ENCODE results near the gene GUK1.
"Not testable (repeated sequence)": the region's sequence is repeated elsewhere in the genome, so short reads cannot be mapped to it uniquely, and the experiment has no call there.

Gene GUK1

DNA sequence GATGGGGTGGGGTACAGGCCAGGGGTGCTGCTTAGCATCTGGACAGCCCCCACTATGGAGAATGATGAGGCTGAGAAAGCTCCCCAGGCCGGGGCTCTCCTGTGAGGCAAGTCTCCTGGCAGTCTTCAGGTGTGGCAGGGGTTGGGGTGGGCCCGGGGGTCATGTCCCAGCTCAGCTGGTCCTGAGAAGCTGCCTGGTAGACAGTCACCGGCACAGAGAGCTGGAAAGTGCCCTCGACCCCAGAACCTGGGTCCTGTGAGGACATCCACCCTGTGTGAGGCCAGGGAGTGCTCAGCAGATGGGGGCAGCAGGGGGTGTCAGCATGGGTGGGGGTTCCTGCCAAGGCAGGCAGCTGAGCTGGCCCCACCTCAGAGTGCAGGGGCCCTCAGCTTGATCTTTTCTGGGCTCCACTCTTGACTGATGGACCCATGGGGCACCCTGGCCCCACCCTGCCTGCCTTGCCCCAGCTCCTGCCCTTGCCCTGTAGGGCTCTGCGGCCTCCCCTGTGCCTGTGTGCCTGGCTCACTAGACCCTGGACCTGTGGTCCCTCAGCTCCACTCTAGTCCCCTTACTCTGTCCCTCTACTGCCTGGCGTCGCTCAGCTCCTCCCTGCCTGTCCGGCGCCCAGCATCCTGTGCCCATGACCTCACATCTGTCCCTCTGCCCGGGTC, 31.3 kb downstream of the GUK1 start:
- Histone ChIP-seq H3K9ac (peak overlapping the region in 4 of 11 experiments; percentile 4 to 57 (median 41); a peak in 5 of 22 replicates), H3K27me3 (no peaks in the 10 kb centered on the region), H4K20me1 (peaks cover 0 to 97% (median 50%) of the 10 kb centered on the region in 11 experiments; a peak in 15 of 22 replicates), H3K4me2 (no peak overlapping the region), H3K9me3 (replicated peaks in 1 of 11) (peaks cover 0 to 6% (median 0%) of the 10 kb centered on the region in 11 experiments; a peak in 2 of 22 replicates), H3K36me3 (peaks cover 0 to 25% (median 11%) of the 10 kb centered on the region in 11 experiments; a peak in 11 of 22 replicates), H3K27ac (peak overlapping the region in 1 of 11 experiments; percentile 29; a peak in 1 of 22 replicates), H3K4me1 (peaks cover 43 to 61% (median 55%) of the 10 kb centered on the region in 10 experiments), H3K4me3 (no peak overlapping the region)
- no peak for TF ChIP-seq Cebpa-rat (IDR thresholded peaks at IDR 0.05)

GRCh38 chr1:228172591-228173527, 32.8 kb downstream of the GUK1 start:
- H3K4me3 ChIP-seq = no peak overlapping the region
- peaks cover 0 to 6% (median 0%) of the 10 kb centered on the region in 11 experiments; a peak in 2 of 22 replicates for H3K9me3 ChIP-seq (replicated peaks in 1 of 11)
- peaks cover 0 to 97% (median 60%) of the 10 kb centered on the region in 11 experiments; a peak in 15 of 22 replicates for H4K20me1 ChIP-seq
- H3K27me3 ChIP-seq = no peaks in the 10 kb centered on the region
- peaks cover 48 to 68% (median 58%) of the 10 kb centered on the region in 10 experiments for H3K4me1 ChIP-seq
- peaks cover 0 to 22% (median 11%) of the 10 kb centered on the region in 11 experiments; a peak in 11 of 22 replicates for H3K36me3 ChIP-seq
- no peak overlapping the region for H3K27ac ChIP-seq
- TF ChIP-seq Cebpa-rat (IDR thresholded peaks at IDR 0.05) = no peak
- no peak overlapping the region for H3K4me2 ChIP-seq
- peak overlapping the region in 1 of 11 experiments; percentile 57; a peak in 1 of 22 replicates for H3K9ac ChIP-seq

DNA sequence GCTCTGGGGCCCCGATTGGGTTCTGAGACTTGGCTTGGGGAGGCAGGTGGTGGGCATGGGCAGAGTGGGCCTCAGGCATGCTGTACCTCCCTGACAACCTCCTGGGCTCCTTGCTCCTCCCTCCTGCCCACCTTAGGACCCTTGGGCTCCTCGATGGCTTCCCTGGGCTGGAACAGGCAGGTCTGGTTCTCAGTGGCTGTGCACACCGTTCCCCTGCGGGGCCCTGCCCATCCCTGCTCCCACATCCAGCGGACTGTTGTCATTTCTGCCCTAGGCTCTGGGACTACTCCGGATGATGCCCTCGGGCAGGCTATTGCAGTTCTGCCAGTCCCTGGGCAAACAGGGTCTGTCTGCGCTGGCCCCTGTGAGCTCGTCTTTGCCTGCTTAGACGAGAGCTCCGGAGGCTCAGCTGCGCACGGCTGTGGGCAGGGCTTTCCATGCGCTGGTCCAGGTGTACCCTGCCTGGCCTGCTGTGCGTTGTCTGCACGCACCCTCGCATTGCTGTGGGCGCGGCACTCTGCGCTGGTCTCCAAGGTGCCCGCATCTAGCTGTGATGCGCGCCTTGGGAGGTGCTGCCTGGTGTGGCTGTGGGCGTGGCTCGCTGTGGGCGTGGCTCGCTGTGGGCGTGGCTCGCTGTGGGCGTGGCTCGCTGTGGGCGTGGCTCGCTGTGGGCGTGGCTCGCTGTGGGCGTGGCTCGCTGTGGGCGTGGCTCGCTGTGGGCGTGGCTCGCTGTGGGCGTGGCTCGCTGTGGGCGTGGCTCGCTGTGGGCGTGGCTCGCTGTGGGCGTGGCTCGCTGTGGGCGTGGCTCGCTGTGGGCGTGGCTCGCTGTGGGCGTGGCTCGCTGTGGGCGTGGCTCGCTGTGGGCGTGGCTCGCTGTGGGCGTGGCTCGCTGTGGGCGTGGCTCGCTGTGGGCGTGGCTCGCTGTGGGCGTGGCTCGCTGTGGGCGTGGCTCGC, 33.7 kb downstream of the GUK1 start:
- H3K4me3 ChIP-seq; H3K27ac ChIP-seq; H3K27me3 ChIP-seq; H3K9me3 ChIP-seq (replicated peaks in 1 of 11); H3K9ac ChIP-seq; H3K4me2 ChIP-seq: not testable (repeated sequence)
- peaks cover 0 to 22% (median 10%) of the 10 kb centered on the region in 11 experiments; a peak in 11 of 22 replicates for H3K36me3 ChIP-seq
- H4K20me1 ChIP-seq = peaks cover 0 to 97% (median 63%) of the 10 kb centered on the region in 11 experiments; a peak in 15 of 22 replicates
- peaks cover 51 to 74% (median 62%) of the 10 kb centered on the region in 10 experiments for H3K4me1 ChIP-seq

- Histone ChIP-seq H3K27ac (peak overlapping the region in 5 of 11 experiments; percentile 17 to 62 (median 39); a peak in 2 of 22 replicates), H3K4me3 (no peak overlapping the region; a peak in 1 of 20 replicates), H3K27me3 (no peaks in the 10 kb centered on the region), H3K9ac (peak overlapping the region in 6 of 11 experiments; percentile 2 to 65 (median 54); a peak in 7 of 22 replicates), H3K4me2 (peak overlapping the region; percentile 61 to 95 (median 80)), H3K4me1 (peaks cover 51 to 74% (median 60%) of the 10 kb centered on the region in 10 experiments), H3K36me3 (peaks cover 0 to 22% (median 10%) of the 10 kb centered on the region in 11 experiments; a peak in 10 of 22 replicates), H4K20me1 (peaks cover 0 to 97% (median 65%) of the 10 kb centered on the region in 11 experiments; a peak in 15 of 22 replicates), H3K9me3 (replicated peaks in 1 of 11) (peaks cover 0 to 6% (median 0%) of the 10 kb centered on the region in 11 experiments; a peak in 2 of 22 replicates)
- no peak for TF ChIP-seq Cebpa-rat (IDR thresholded peaks at IDR 0.05)
Observed at GRCh38 chr1:228174482-228175315, 34.6 kb downstream of the GUK1 start.

DNA sequence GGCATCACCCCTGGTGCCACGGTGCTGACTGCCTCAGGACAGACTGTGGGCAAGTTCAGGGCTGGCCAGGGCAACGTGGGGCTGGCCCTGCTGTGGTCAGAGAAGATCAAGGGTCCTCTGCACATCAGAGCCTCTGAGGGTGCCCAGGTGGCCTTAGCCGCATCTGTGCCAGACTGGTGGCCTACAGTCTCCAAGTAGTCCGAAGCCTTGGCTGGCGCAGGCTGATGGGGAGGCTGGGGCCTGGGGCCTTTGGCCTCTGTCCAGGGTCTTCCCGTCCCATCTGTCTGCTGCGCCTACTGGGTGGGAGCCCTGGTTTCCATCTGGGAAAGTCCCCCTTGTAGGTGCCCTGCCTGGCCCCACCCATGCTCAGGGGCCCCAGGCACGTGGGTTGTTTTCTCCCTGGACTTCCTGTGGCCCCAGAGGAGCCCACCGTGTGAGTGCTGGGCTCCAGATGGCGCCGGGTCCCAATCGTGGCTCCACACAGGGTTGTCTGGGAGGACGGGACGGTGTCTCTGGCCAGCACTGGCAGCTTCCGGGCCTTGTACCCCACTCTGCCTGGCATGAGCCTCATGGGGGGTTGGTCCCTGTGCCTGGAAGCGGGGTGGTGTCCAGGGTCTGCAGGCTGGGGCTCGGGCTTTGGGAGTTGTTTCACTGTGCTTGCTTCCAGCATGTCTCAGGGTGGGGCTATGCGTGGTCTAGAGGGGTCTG, 35.4 kb downstream of the GUK1 start:
- no peak overlapping the region; a peak in 1 of 20 replicates for H3K4me3 ChIP-seq
- peak overlapping the region; percentile 61 to 95 (median 80) for H3K4me2 ChIP-seq
- peak overlapping the region in 9 of 11 experiments; percentile 2 to 65 (median 46); a peak in 14 of 22 replicates for H3K9ac ChIP-seq
- H3K4me1 ChIP-seq = peaks cover 51 to 74% (median 59%) of the 10 kb centered on the region in 10 experiments
- TF ChIP-seq Cebpa-rat (IDR thresholded peaks at IDR 0.05) = no peak
- no peaks in the 10 kb centered on the region for H3K27me3 ChIP-seq
- H3K36me3 ChIP-seq = peaks cover 0 to 15% (median 10%) of the 10 kb centered on the region in 11 experiments; a peak in 10 of 22 replicates
- H3K27ac ChIP-seq = peak overlapping the region in 7 of 11 experiments; percentile 16 to 62 (median 29); a peak in 6 of 22 replicates
- peaks cover 0 to 92% (median 62%) of the 10 kb centered on the region in 11 experiments; a peak in 15 of 22 replicates for H4K20me1 ChIP-seq
- peaks cover 0 to 6% (median 0%) of the 10 kb centered on the region in 11 experiments; a peak in 2 of 22 replicates for H3K9me3 ChIP-seq (replicated peaks in 1 of 11)

- H4K20me1 ChIP-seq = peaks cover 0 to 91% (median 57%) of the 10 kb centered on the region in 11 experiments; a peak in 16 of 22 replicates
- peak overlapping the region; percentile 61 to 95 (median 80) for H3K4me2 ChIP-seq
- peak overlapping the region in 4 of 11 experiments; percentile 29 to 62 (median 42); a peak in 5 of 22 replicates for H3K27ac ChIP-seq
- H3K36me3 ChIP-seq = peaks cover 0 to 14% (median 10%) of the 10 kb centered on the region in 11 experiments; a peak in 11 of 22 replicates
- TF ChIP-seq Cebpa-rat (IDR thresholded peaks at IDR 0.05) = no peak
- peak overlapping the region in 9 of 11 experiments; percentile 2 to 65 (median 46); a peak in 15 of 22 replicates for H3K9ac ChIP-seq
- H3K9me3 ChIP-seq (replicated peaks in 1 of 11) = peaks cover 0 to 6% (median 0%) of the 10 kb centered on the region in 11 experiments; a peak in 2 of 22 replicates
- no peaks in the 10 kb centered on the region for H3K27me3 ChIP-seq
- peaks cover 51 to 74% (median 58%) of the 10 kb centered on the region in 10 experiments for H3K4me1 ChIP-seq
- no peak overlapping the region for H3K4me3 ChIP-seq
Observed at GRCh38 chr1:228176024-228176395, 35.9 kb downstream of the GUK1 start.
